CD4-positive, alpha-beta T cell treated with Interleukin-4 for 4 hours (primary cell): ENCODE results near the gene PDE3A.
A peak's percentile ranks its signal among the peaks of the same experiment; 100 is the strongest.

Experiments
- DNase-seq: peaks from one replicate; pipeline ENCODE4 v3.0.0-alpha.2; 2020

PDE3A gene

DNA sequence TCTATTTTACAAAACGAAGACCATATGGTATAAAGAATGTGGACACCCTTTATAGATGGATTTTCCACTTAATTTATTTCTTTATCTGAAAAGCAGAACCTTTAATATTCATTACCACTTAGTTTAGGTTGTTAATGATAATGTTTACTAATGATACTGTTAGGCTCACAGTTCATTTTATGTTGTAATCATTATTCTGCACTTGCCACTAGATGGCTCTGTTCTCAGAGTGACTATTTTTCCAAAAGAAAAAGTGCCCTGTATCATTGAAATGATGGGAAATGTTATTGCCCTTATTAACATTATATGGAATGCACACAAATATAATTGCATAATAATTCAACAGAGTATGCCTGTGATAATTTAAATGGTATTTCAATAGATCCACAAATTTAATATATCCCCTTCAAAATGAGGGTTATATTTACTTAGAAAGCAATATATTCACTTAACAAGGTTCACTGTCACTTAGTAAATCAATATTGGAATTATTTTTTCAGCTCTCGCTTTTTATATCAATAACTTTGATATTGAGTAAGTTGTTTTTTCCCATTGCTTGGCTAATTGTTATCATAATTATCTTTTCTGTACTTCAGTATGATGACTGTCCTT, 95.7 kb downstream of the PDE3A start:
- peak; percentile 3 for DNase-seq

GRCh38 chr12:20469300-20469699, 101.0 kb downstream of the PDE3A start:
- DNase-seq: no peak

DNA sequence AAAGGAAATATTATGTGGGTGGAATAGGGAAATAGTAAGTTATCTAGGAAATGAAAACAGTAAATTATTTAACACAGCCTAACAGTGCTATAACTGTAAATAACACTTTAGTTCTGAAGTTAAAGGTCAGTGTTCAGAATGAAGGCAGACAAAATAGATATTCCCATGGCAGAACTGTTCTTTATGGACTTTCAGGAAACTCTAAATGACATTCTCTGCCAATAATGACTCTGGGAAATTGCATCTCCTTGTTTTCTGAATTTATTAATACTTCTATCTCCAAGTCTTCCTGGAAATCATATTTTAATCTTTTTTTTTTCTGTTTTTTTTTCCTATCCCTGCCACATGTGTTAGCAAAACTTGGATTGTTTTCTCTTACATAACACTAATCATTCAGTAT, 101.4 kb downstream of the PDE3A start:
- no peak for DNase-seq

- DNase-seq: no peak
Measured at GRCh38 chr12:20472102-20472782, 103.9 kb downstream of the PDE3A start.

DNA sequence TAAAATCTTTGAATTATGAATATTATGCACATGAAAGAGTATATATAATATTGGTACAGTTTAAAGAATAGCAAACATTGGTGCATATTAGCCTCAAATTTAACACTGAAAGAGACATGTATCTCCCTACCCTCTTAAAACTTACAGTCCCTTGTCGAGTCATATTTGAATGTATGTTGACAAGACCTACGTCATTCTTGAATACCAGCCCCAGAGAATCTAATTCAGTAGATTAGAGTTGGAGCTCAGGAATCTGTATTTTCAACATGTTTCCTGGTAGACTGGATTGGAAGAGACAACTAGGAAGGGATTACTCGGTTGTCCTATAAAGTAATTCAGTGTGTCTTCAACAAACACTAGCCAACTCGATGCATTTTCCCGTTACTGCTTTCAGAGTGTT, 104.8 kb downstream of the PDE3A start:
- no peak for DNase-seq

GRCh38 chr12:20474016-20474415, 105.7 kb downstream of the PDE3A start:
- no peak for DNase-seq

- DNase-seq: no peak
Measured at GRCh38 chr12:20474443-20474842, 106.1 kb downstream of the PDE3A start.

DNA sequence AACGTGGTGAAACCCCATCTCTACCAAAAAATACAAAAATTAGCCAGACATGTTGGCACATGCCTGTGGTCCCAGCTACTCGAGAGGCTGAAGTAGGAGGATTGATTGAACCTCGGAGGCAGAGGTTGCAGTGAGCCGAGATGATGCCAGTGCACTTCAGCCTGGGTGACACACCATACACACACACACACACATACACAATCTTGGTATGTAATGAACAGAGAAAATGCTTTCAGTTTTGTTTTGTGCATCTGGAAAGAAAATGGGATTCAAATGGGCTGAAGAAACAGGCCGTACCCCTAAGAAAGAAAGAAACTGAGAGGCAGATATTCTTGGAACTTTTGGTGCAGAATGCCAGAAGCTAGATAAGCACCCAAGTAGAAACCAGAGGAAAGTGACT, 107.2 kb downstream of the PDE3A start:
- DNase-seq: no peak

DNA sequence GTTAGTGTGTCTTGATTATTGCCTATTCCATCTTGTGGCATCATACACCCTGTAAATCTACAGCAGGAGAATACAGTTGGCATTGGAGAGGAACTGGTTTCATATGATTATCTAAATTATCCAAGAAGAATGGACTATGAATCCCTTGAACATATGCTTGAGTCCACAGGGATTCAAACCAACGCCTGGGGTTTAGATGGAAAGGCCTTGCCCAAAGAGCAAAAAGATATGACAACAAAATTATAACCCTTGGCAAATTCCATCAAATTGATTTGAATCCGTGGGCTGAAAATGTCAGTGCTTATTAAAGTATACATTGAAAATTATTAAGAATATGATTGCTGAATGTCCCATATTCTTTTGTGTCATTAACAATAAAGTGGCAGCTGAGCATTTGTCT, 108.2 kb downstream of the PDE3A start:
- no peak for DNase-seq

DNA sequence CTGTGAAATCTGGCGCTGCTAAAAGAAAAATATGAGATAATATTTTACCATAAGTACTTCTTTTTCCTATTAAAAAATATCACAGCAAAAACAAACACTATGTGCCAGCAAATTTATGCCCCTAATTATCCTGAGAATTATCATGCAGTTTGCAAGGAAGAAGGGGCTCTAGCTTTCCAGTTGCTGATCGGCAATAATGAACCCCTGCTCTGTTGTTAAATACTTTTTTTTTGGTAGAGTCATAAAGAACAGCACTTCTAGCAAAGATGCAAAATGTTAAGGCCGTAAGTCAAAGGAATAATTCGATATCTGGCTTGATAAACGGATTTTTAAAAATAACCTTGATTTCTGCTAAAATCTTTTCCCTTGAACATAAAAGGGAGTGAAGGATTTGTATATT, 108.9 kb downstream of the PDE3A start:
- DNase-seq: no peak

- no peak for DNase-seq
Measured at GRCh38 chr12:20477672-20478071, 109.3 kb downstream of the PDE3A start.

GRCh38 chr12:20482491-20483054, 114.2 kb downstream of the PDE3A start:
- DNase-seq: no peak

DNA sequence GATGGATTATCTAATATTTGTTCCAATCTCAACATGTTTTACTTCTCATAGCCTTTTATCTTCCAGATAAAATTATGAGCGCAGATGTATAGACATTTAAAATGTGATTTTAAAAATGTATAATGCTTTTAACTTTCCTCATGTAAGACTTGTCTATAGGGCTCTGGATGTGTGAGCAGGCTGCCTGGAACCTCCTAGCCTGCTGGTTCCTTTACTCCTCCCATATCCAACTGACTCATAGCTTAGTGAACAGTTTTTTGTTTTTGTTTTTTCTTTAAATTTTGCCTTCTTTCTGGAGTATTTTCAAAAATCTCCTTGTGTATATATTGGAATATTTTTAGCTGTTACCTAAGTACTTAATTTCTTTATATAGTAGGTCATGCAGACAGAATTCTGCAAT, 115.4 kb downstream of the PDE3A start:
- no peak for DNase-seq

- no peak for DNase-seq
Measured at GRCh38 chr12:20486233-20486632, 117.9 kb downstream of the PDE3A start.

GRCh38 chr12:20487519-20487918, 119.2 kb downstream of the PDE3A start:
- no peak for DNase-seq

GRCh38 chr12:20489645-20490044, 121.3 kb downstream of the PDE3A start:
- DNase-seq: no peak

GRCh38 chr12:20490213-20490612, 121.9 kb downstream of the PDE3A start:
- DNase-seq: no peak

DNA sequence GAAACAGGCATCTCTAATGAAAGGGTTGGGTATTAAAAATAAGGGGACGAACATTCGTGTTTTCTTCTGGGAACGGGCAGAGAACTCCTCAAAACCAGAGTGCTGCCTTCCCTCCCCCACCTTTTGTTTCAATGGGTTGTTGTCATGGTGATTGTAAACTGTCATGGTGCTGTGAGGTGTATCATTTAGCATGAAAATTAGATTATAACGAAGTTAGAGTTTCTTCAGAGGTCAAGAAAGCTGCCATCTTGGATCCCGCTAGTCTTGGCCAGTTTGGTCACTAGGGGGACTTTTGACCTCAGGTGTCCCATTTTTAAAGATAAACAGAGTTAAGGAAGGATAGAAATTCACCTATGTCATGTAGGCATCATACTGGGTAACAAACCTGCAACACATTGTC, 123.0 kb downstream of the PDE3A start:
- DNase-seq: no peak

DNA sequence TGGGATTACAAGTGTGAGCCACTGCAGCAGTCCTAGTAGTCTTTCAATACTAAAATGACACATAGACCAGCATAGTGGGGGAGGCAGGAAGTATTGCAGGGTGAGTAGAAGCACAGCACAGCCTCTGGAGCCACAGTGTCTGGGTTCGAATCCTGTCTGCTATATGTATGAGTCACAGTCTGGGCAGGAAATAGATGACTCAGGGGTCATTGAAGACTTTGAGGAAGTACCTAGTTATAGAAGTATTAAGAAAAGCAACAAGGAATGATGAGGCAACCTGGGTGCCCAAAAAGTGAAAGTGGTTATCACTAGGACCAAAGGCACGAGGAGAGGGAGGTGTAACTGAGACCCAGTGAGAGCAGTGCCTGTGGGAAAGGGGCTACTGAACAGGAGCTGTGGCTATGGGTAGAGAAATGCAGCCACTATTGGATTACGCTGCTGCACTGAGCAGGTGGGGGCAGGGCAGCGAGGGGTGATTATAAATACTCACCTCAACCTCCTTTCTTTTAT, 124.0 kb downstream of the PDE3A start:
- DNase-seq: no peak

GRCh38 chr12:20493934-20494333, 125.6 kb downstream of the PDE3A start:
- DNase-seq: no peak

- no peak for DNase-seq
Measured at GRCh38 chr12:20494851-20495250, 126.5 kb downstream of the PDE3A start.

GRCh38 chr12:20495997-20496396, 127.7 kb downstream of the PDE3A start:
- no peak for DNase-seq

DNA sequence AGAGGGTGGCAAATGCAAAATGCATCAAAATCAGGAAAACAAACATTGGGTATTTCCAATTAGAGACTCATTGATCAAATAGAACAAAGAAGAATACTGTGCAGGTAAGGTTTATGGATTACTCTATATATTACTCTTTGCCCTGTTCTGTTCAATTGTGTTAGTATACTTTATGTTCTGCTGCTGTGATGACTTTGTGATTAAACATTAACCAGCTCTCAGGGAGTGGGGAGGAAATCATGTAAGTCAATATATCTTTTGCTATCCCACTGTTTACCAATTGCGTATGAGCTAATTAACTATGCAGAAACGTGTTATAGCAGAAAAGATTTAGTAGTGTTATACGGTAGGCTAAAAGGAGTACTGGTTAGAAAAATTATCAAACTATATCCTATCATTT, 129.4 kb downstream of the PDE3A start:
- no peak for DNase-seq

DNA sequence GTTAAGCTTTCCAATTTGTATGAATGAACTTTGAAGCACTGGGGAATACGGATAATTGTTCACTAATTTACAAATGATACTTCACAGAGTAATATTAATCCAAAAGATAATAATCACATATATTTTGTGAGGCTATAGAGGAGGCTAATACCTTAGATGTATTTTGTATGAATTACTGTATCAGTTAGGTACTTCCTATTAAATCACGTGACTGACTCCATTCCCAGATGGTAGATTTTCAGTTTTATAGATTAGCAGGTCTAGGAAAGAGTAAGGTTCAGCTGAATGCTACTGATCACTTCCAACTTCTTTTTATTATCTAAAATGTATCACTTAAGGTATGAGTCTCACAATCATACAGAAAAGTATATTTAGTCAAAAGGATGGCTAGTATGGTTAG, 133.6 kb downstream of the PDE3A start:
- no peak for DNase-seq

DNA sequence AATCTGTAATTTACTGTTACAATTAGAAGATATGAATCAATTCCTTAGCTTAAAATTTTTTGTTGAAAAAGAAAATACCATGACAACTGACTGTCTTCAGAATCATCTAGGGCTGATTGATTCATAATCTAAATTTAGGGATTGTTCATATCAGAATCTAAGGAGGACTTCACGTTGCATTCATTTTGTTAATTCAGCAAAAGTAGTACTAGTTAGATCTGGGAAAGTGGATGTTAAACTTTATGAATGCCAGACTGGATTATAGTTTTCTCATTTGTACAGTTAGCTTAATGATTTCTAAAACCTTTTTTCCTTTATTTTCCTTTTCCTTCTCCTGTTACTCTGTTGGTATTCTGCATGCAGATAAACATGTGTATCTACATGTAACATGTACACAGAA, 135.5 kb downstream of the PDE3A start:
- no peak for DNase-seq
